Transverse colon (tissue), 4 donors: ENCODE measurements around the gene DHCR24. TPM values are rescaled to one million over a fixed set of nuclear protein-coding genes. Genes with fewer than 3 reads are reported as not detected.

Experiments
- DNase-seq: peaks from one replicate; pipeline ENCODE4 v3.0.0-alpha.2; 2019
- H3K27ac ChIP-seq, 4 donors: fragments of 200-600 bp; sonication (generic); 2 replicates each; pipeline ENCODE4 v1.5.1; 2016 to 2018; ENCODE audit warnings: inconsistent platforms in 4 of 4
- H3K27me3 ChIP-seq: fragments of 200-600 bp; sonication (generic); 2 replicates; pipeline ENCODE4 v1.5.1; 2017; ENCODE audit warnings: inconsistent platforms
- H3K36me3 ChIP-seq, 4 donors: fragments of 200-600 bp; sonication (generic); 2 replicates each; pipeline ENCODE4 v1.5.1; 2017 to 2019; ENCODE audit warnings: inconsistent platforms in 4 of 4
- H3K4me1 ChIP-seq, 4 donors: fragments of 200-600 bp; sonication (generic); 2 replicates each; pipeline ENCODE4 v1.5.1; 2017 to 2020; ENCODE audit warnings: inconsistent platforms in 4 of 4
- H3K4me3 ChIP-seq, 4 donors: fragments of 200-600 bp; sonication (generic); 1 replicate in 1 of 4; 2 replicates in 3 of 4; pipeline versions ENCODE4 v1.5.1 to v1.6.1; 2017 to 2019; ENCODE audit warnings: inconsistent platforms in 4 of 4
- H3K9me3 ChIP-seq, 2 donors: fragments of 200-600 bp; sonication (generic); 2 replicates each; pipeline ENCODE4 v1.5.1; 2017 to 2019; ENCODE audit warnings: inconsistent platforms in 2 of 2
- EP300 ChIP-seq: sonication (generic); formaldehyde crosslinking; IDR thresholded peaks from one replicate; pipeline ENCODE4 v1.6.1; 2017; ENCODE audit warnings: antibody characterized with exemption, low read depth
- POLR2A ChIP-seq: fragments of 450-650 bp; IDR thresholded peaks from one replicate; pipeline ENCODE4 v1.6.1; 2016; ENCODE audit warnings: antibody characterized with exemption, mild to moderate bottlenecking, moderate library complexity
- POLR2AphosphoS5 ChIP-seq, 3 donors: sonication (generic); formaldehyde crosslinking; IDR thresholded peaks; one replicate each; pipeline ENCODE4 v1.6.1; 2016; ENCODE audit warnings: antibody characterized with exemption in 3 of 3
- WGBS, 2 donors: methylation state at CpG; one replicate each; pipeline ENCODE4 v1.1.5; 2018; ENCODE audit warnings: low coverage in 1 of 2; 5-methylcytosine and 5-hydroxymethylcytosine counted together
- in situ Hi-C, 4 donors: fragments of 200-750 bp; cut with MboI; loops; one replicate each; pipeline versions ENCODE4 v1.15.0 to v1.15.1; 2017; ENCODE audit warnings: low sequenced_read_pairs in 3 of 4, low pct_ligation_motif_present in 1 of 4, low pct_unique_long_range_greater_than_20kb in 1 of 4
- intact Hi-C: fragments of 100-400 bp; cut with DNase I; formaldehyde crosslinking; loops from one replicate; pipeline ENCODE4 v1.15.1; 2023; ENCODE audit warnings: low total_unique reads
- total RNA-seq, 4 donors: library from RNA; depleted of rRNA; stranded (reverse); fragments of >200 nt; gene quantifications; one replicate each; pipeline ENCODE4 v1.1.0, GENCODE V29; 2016
- TF ChIP-seq, protein P1 (sequence below), 5 experiments: fragments of 200-600 bp in 3 of 5; fragments of 450-650 bp in 2 of 5; sonication (generic) in 3 of 5; IDR thresholded peaks; 1 replicate in 2 of 5; 2 replicates in 3 of 5; pipeline ENCODE4 v1.5.1; 2016 to 2017; ENCODE audit warnings: antibody characterized with exemption in 5 of 5, inconsistent platforms in 3 of 5, mild to moderate bottlenecking in 2 of 5, moderate library complexity in 1 of 5

Gene DHCR24
- total RNA-seq, 4 donors from 2014 or later: 71.5 to 222 (median 137) TPM

DNA sequence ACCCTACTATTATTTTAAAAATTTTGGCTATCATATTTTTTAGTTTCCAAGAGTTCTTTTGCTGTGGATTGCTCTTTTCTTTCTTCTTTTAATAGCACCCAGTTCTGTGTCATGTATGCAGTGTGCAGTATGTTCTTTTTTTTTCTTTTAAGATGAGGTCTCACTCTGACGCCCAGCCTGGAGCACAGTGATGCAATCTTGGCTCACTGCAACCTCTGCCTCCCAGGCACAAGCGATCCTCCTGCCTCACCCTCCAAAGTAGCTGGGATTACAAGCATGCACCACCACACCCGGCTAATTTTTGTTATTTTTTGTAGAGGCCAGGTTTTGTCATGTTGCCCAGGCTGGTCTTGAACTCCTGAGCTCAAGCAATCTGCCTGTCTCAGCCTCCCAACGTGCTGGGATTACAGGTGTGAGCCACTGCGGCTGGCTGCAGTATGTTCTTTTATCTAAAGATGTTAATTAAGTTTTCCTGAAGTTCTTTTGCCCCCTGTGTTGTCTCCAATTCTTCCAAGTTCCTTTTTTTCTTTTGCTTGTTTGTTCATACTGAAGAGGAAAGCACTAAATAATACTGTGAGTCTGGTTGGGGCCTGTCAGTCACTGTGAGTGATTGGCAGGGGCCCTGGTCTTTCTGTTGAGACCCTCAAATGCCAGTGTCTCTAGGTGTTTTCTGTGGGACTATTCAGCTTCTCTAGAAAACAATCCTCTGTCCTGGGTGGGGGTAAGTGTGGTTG lies 68.4 kb downstream of the DHCR24 start:
- in situ Hi-C loops: loop anchor here in 2 of 4 donors (10.0 to 25.0 kb wide), 2 partner anchors 154 to 756 kb away; partner anchors contain the start of genes TCEANC2 (in 1 of the 2) and TMEM59 (in 1 of the 2)
- Histone ChIP-seq H3K4me1 (peaks cover 2 to 26% (median 14%) of the 10 kb centered on the region in 4 donors), H3K27ac (no peak overlapping the region), H3K27me3 (no peaks in the 10 kb centered on the region), H3K9me3 (peaks cover 2 to 11% of the 10 kb centered on the region in 2 donors), H3K36me3 (no peaks in the 10 kb centered on the region), H3K4me3 (no peak overlapping the region)
- 63% methylated on average over 5 of the region's 5 CpGs; no CpG with 5 or more reads in 1 of the 2 donors for WGBS, 2 donors
- intact Hi-C loops: loop anchor here (10.0 kb wide), 1 partner anchor 324 kb away; no protein-coding TSS in a partner anchor
- no peak for DNase-seq
- TF ChIP-seq POLR2AphosphoS5 (IDR thresholded peaks at IDR 0.05) (no peak), POLR2A (no peak), EP300 (no peak)
- TF ChIP-seq, protein P1, sequence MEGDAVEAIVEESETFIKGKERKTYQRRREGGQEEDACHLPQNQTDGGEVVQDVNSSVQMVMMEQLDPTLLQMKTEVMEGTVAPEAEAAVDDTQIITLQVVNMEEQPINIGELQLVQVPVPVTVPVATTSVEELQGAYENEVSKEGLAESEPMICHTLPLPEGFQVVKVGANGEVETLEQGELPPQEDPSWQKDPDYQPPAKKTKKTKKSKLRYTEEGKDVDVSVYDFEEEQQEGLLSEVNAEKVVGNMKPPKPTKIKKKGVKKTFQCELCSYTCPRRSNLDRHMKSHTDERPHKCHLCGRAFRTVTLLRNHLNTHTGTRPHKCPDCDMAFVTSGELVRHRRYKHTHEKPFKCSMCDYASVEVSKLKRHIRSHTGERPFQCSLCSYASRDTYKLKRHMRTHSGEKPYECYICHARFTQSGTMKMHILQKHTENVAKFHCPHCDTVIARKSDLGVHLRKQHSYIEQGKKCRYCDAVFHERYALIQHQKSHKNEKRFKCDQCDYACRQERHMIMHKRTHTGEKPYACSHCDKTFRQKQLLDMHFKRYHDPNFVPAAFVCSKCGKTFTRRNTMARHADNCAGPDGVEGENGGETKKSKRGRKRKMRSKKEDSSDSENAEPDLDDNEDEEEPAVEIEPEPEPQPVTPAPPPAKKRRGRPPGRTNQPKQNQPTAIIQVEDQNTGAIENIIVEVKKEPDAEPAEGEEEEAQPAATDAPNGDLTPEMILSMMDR (IDR thresholded peaks at IDR 0.05): no peak

- DNase-seq: no peak
- no peak overlapping the region for H3K4me3 ChIP-seq
- intact Hi-C loops: loop anchor here (10.0 kb wide), 1 partner anchor 322 kb away; no protein-coding TSS in a partner anchor
- no peaks in the 10 kb centered on the region for H3K9me3 ChIP-seq
- no peaks in the 10 kb centered on the region for H3K36me3 ChIP-seq
- H3K27ac ChIP-seq: no peak overlapping the region
- TF ChIP-seq POLR2A (no peak), EP300 (no peak), POLR2AphosphoS5 (IDR thresholded peaks at IDR 0.05) (no peak)
- TF ChIP-seq, protein P1 (IDR thresholded peaks at IDR 0.05): no peak
- WGBS, 2 donors: 89% methylated on average over 12 of the region's 13 CpGs; no CpG with 5 or more reads in 1 of the 2 donors
- in situ Hi-C loops: loop anchor here in 2 of 4 donors (10.0 to 25.0 kb wide), 2 partner anchors 152 to 755 kb away; partner anchors contain the start of genes TCEANC2 (in 1 of the 2) and TMEM59 (in 1 of the 2)
- H3K27me3 ChIP-seq: no peaks in the 10 kb centered on the region
- H3K4me1 ChIP-seq: peaks cover 2 to 34% (median 18%) of the 10 kb centered on the region in 4 donors
Measured at GRCh38 chr1:54816951-54817350, 70.0 kb downstream of the DHCR24 start.

DNA sequence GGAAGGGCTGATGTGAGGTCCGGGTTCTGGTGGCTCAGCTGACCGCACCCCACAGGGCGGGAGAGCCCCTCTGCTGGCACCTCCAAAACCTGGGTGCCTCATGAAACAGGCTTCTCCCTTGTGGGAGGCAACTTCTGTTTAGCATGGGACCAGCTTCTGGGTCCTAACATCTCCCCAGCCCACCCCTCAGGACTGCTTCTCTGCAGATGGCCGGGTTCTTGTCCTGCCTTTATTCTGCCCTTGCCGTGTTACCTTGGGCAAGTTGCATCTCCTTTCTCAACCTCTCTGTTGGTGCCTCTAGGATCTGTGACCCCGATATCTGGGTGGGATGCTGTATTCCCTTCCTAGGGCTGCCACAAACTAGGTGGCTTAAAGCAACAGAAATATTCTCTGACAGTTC lies 70.9 kb downstream of the DHCR24 start:
- Histone ChIP-seq H3K36me3 (no peaks in the 10 kb centered on the region), H3K9me3 (no peaks in the 10 kb centered on the region), H3K27ac (peak overlapping the region; percentile 40 to 76 (median 64)), H3K27me3 (no peaks in the 10 kb centered on the region), H3K4me1 (peaks cover 2 to 34% (median 18%) of the 10 kb centered on the region in 4 donors), H3K4me3 (no peak overlapping the region)
- in situ Hi-C loops (loop anchor here in 2 of 4 donors (10.0 to 25.0 kb wide), 2 partner anchors 151 to 754 kb away; partner anchors contain the start of genes TCEANC2 (in 1 of the 2) and TMEM59 (in 1 of the 2)), intact Hi-C loops (loop anchor here (10.0 kb wide), 1 partner anchor 321 kb away; no protein-coding TSS in a partner anchor)
- DNase-seq: no peak
- TF ChIP-seq POLR2AphosphoS5 (IDR thresholded peaks at IDR 0.05) (no peak), EP300 (no peak), POLR2A (no peak)
- TF ChIP-seq, protein P1 (IDR thresholded peaks at IDR 0.05): no peak
- 40 to 82% methylated on average over 1 to 6 of the region's 6 CpGs for WGBS, 2 donors
